HepG2 (cell line): ENCODE data around the gene RHOG. TPM values are rescaled to one million over a fixed set of nuclear protein-coding genes. Genes with fewer than 3 reads are reported as not detected.

Source experiments
- CREB1 ChIP-seq, 2 experiments: fragments of 450-650 bp in 1 of 2; IDR thresholded peaks; 2 replicates each; pipeline ENCODE4 v1.6.1; 2016 to 2017; ENCODE audit warnings: control low read depth in 1 of 2, mild to moderate bottlenecking in 1 of 2, missing compliant biosample characterization in 1 of 2, missing genetic modification characterization in 1 of 2
- CREB3 ChIP-seq: sonication (generic); formaldehyde crosslinking; IDR thresholded peaks from 2 replicates; pipeline ENCODE4 v1.5.0; 2020; ENCODE audit warnings: missing genetic modification reagents
- FIP1L1 ChIP-seq: fragments of 200-400 bp; formaldehyde crosslinking; IDR thresholded peaks from 2 replicates; pipeline ENCODE4 v1.6.1; 2018; ENCODE audit warnings: low read depth, mild to moderate bottlenecking, low read length, moderate library complexity, borderline replicate concordance; ENCODE audit not compliant: insufficient read depth
- FOXK2 ChIP-seq: fragments of 450-650 bp; IDR thresholded peaks from 2 replicates; pipeline ENCODE4 v1.6.1; 2016
- HNF4G ChIP-seq, 2 experiments: sonication (generic) in 1 of 2; formaldehyde crosslinking in 1 of 2; IDR thresholded peaks; 2 replicates each; pipeline versions ENCODE4 v1.4.0 to v1.6.1; 2011 to 2020; ENCODE audit warnings: borderline replicate concordance in 2 of 2, low read depth in 2 of 2, mild to moderate bottlenecking in 2 of 2, low read length in 1 of 2, missing genetic modification reagents in 1 of 2, moderate library complexity in 1 of 2
- MLX ChIP-seq: IDR thresholded peaks from 2 replicates; pipeline ENCODE4 v1.6.1; 2016
- NBN ChIP-seq: fragments of 450-650 bp; conservative IDR thresholded peaks from 2 replicates; pipeline ENCODE4 v1.6.1; 2017
- NR3C1 ChIP-seq: sonication (generic); formaldehyde crosslinking; IDR thresholded peaks from 2 replicates; pipeline ENCODE4 v1.4.0; 2020; ENCODE audit warnings: missing genetic modification reagents
- PHF20 ChIP-seq: sonication (generic); formaldehyde crosslinking; IDR thresholded peaks from 2 replicates; pipeline ENCODE4 v1.5.0; 2020; ENCODE audit warnings: mild to moderate bottlenecking, missing genetic modification reagents
- RXRB ChIP-seq: IDR thresholded peaks from 2 replicates; pipeline ENCODE4 v1.6.1; 2016; ENCODE audit warnings: borderline replicate concordance, missing genetic modification reagents, missing compliant biosample characterization
- SNAI1 ChIP-seq: sonication (generic); formaldehyde crosslinking; IDR thresholded peaks from 2 replicates; pipeline ENCODE4 v1.5.0; 2020; ENCODE audit warnings: mild to moderate bottlenecking, missing genetic modification reagents, borderline replicate concordance
- TCF7L2 ChIP-seq: IDR thresholded peaks from 2 replicates; pipeline ENCODE4 v1.6.1; 2011; ENCODE audit warnings: mild to moderate bottlenecking, low read depth, low read length, moderate library complexity
- TMF1 ChIP-seq: sonication (generic); formaldehyde crosslinking; IDR thresholded peaks from 2 replicates; pipeline ENCODE4 v1.8.1; 2022; ENCODE audit warnings: low read depth, missing genetic modification reagents
- ZBTB8A ChIP-seq: sonication (generic); formaldehyde crosslinking; IDR thresholded peaks from 2 replicates; pipeline ENCODE4 v1.4.0; 2020; ENCODE audit warnings: mild to moderate bottlenecking, low read depth, missing genetic modification reagents, borderline replicate concordance
- ZFP82 ChIP-seq: sonication (generic); formaldehyde crosslinking; IDR thresholded peaks from 2 replicates; pipeline ENCODE4 v1.5.1; 2020; ENCODE audit warnings: mild to moderate bottlenecking, missing genetic modification reagents, borderline replicate concordance
- ZMYM3 ChIP-seq: sonication (generic); formaldehyde crosslinking; IDR thresholded peaks from 2 replicates; pipeline ENCODE4 v1.5.1; 2020; ENCODE audit warnings: mild to moderate bottlenecking, missing genetic modification reagents
- ZNF230 ChIP-seq: sonication (generic); formaldehyde crosslinking; IDR thresholded peaks from 2 replicates; pipeline ENCODE4 v1.4.0; 2020; ENCODE audit warnings: mild to moderate bottlenecking, missing genetic modification reagents
- ZNF441 ChIP-seq: sonication (generic); formaldehyde crosslinking; IDR thresholded peaks from 2 replicates; pipeline ENCODE4 v1.7.0; 2021; ENCODE audit warnings: missing genetic modification reagents, borderline replicate concordance
- ZNF564 ChIP-seq: sonication (generic); formaldehyde crosslinking; IDR thresholded peaks from 2 replicates; pipeline ENCODE4 v1.8.1; 2023; ENCODE audit warnings: mild to moderate bottlenecking, missing genetic modification reagents
- ZNF660 ChIP-seq: sonication (generic); formaldehyde crosslinking; IDR thresholded peaks from 2 replicates; pipeline ENCODE4 v1.5.1; 2020; ENCODE audit warnings: mild to moderate bottlenecking, low read depth, missing genetic modification reagents, borderline replicate concordance
- ZNF737 ChIP-seq: sonication (generic); formaldehyde crosslinking; IDR thresholded peaks from 2 replicates; pipeline ENCODE4 v1.5.0; 2020; ENCODE audit warnings: missing genetic modification reagents, mild to moderate bottlenecking, borderline replicate concordance
- ZNF768 ChIP-seq: sonication (generic); formaldehyde crosslinking; IDR thresholded peaks from 2 replicates; pipeline ENCODE4 v1.4.0; 2020; ENCODE audit warnings: missing genetic modification reagents
- ZNF792 ChIP-seq: IDR thresholded peaks from 2 replicates; pipeline ENCODE4 v1.6.1; 2016
- polyA plus RNA-seq, 8 experiments: library from polyadenylated mRNA; depleted of rRNA in 3 of 8; stranded (reverse) in 7 of 8; unstranded in 1 of 8; fragments of >200 nt; fragmentation: Illumina TruSeq in 4 of 8; extraction: Trizol in 4 of 8; gene quantifications; 2 replicates each; pipeline versions ENCODE4 v1.2.1 to v1.2.3, GENCODE V29; 2011 to 2016; ENCODE audit warnings: low read depth in 4 of 8, missing spikeins in 1 of 8, mixed read lengths in 1 of 8; ENCODE audit not compliant: insufficient read depth in 1 of 8
- total RNA-seq, 5 experiments: library from RNA; depleted of rRNA; stranded (reverse); fragments of >200 nt; fragmentation: Illumina TruSeq; extraction: Trizol; gene quantifications; 2 replicates each; pipeline ENCODE4 v1.2.3, GENCODE V29; 2016; ENCODE audit warnings: low read depth in 1 of 5
- TF ChIP-seq, protein P1 (sequence below): IDR thresholded peaks from 2 replicates; pipeline ENCODE4 v1.6.1; 2012; ENCODE audit warnings: low read length, improper control_type of control experiment

Gene RHOG
- total and polyA plus RNA-seq, 2 of the 13 experiments (the other 11 are each of a cell fraction or from before 2014, with no cell fraction given) = 7.7 to 23.4 TPM

GRCh38 chr11:3880724-3881123 is 40.0 kb upstream of the RHOG start (continued):
- TF ChIP-seq CREB1 (IDR thresholded peaks at IDR 0.05) (0 out of 2 replicates have a peak, but pooled peaks have one; percentile 6), CREB1 (CRISPR knock-in tag; IDR thresholded peaks at IDR 0.05) (no peak), TCF7L2 (no peak), HNF4G (IDR thresholded peaks at IDR 0.05; ENCODE audit: borderline replicate concordance, low read depth, low read length) (peak; percentile 35; the same call in 1 of the 2 replicates), HNF4G (CRISPR knock-in tag; IDR thresholded peaks at IDR 0.05; ENCODE audit: borderline replicate concordance, low read depth) (no peak), ZFP82 (CRISPR knock-in tag) (no peak), FIP1L1 (no peak), ZNF792 (no peak), ZNF737 (no peak), ZNF441 (no peak), ZNF230 (CRISPR knock-in tag) (no peak), SNAI1 (CRISPR knock-in tag) (no peak), ZBTB8A (CRISPR knock-in tag) (no peak), ZNF660 (CRISPR knock-in tag) (no peak), NR3C1 (no peak), ZNF768 (no peak), ZNF564 (no peak), FOXK2 (no peak), PHF20 (no peak), TMF1 (CRISPR knock-in tag) (no peak), ZMYM3 (CRISPR knock-in tag) (no peak), MLX (CRISPR knock-in tag) (no peak), NBN (no peak), RXRB (peak; percentile 25; the same call in 1 of the 2 replicates), CREB3 (CRISPR knock-in tag) (no peak)
- TF ChIP-seq, protein P1, sequence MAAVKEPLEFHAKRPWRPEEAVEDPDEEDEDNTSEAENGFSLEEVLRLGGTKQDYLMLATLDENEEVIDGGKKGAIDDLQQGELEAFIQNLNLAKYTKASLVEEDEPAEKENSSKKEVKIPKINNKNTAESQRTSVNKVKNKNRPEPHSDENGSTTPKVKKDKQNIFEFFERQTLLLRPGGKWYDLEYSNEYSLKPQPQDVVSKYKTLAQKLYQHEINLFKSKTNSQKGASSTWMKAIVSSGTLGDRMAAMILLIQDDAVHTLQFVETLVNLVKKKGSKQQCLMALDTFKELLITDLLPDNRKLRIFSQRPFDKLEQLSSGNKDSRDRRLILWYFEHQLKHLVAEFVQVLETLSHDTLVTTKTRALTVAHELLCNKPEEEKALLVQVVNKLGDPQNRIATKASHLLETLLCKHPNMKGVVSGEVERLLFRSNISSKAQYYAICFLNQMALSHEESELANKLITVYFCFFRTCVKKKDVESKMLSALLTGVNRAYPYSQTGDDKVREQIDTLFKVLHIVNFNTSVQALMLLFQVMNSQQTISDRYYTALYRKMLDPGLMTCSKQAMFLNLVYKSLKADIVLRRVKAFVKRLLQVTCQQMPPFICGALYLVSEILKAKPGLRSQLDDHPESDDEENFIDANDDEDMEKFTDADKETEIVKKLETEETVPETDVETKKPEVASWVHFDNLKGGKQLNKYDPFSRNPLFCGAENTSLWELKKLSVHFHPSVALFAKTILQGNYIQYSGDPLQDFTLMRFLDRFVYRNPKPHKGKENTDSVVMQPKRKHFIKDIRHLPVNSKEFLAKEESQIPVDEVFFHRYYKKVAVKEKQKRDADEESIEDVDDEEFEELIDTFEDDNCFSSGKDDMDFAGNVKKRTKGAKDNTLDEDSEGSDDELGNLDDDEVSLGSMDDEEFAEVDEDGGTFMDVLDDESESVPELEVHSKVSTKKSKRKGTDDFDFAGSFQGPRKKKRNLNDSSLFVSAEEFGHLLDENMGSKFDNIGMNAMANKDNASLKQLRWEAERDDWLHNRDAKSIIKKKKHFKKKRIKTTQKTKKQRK = no peak
